CD14-positive monocyte (primary cell): ENCODE results near the gene HOXA5. TPM values are rescaled to one million over a fixed set of nuclear protein-coding genes. Genes with fewer than 3 reads are reported as not detected.

Source experiments
- DNase-seq, 3 donors: peaks; one replicate each; pipeline ENCODE4 v3.0.0-alpha.2; 2011 to 2022
- H2AFZ ChIP-seq: 2 replicates; pipeline ENCODE4 v1.6.0; 2012; ENCODE audit warnings: mild to moderate bottlenecking, low read depth, low read length, inconsistent platforms; ENCODE audit not compliant: insufficient read depth, poor library complexity, severe bottlenecking
- H3K27ac ChIP-seq, 2 donors: 1 replicate in 1 of 2; 2 replicates in 1 of 2; pipeline ENCODE4 v1.5.1; 2012 to 2013; ENCODE audit warnings: low read length in 2 of 2, control low read depth in 1 of 2, inconsistent platforms in 1 of 2, low read depth in 1 of 2, mild to moderate bottlenecking in 1 of 2
- H3K27me3 ChIP-seq, 2 donors: one replicate each; pipeline versions ENCODE4 v1.6.0 to v1.6.1; 2011 to 2013; ENCODE audit warnings: low read length in 2 of 2; ENCODE audit not compliant: control insufficient read depth in 2 of 2, insufficient read depth in 2 of 2
- H3K36me3 ChIP-seq, 2 donors: replicated peaks in 1 of 2; 1 replicate in 1 of 2; 2 replicates in 1 of 2; pipeline versions ENCODE4 v1.5.1 to v1.6.1; 2012 to 2013; ENCODE audit warnings: low read length in 2 of 2, control low read depth in 1 of 2, inconsistent platforms in 1 of 2, mild to moderate bottlenecking in 1 of 2; ENCODE audit not compliant: insufficient read depth in 2 of 2, control insufficient read depth in 1 of 2
- H3K4me1 ChIP-seq, 2 donors: 1 replicate in 1 of 2; 2 replicates in 1 of 2; pipeline versions ENCODE4 v1.5.1 to v1.6.1; 2012 to 2013; ENCODE audit warnings: low read length in 2 of 2, control low read depth in 1 of 2, inconsistent platforms in 1 of 2, mild to moderate bottlenecking in 1 of 2, moderate library complexity in 1 of 2; ENCODE audit not compliant: insufficient read depth in 2 of 2, control insufficient read depth in 1 of 2
- H3K4me2 ChIP-seq: replicated peaks from 2 replicates; pipeline ENCODE3; 2012; ENCODE audit warnings: low read length, moderate library complexity, mild to moderate bottlenecking; ENCODE audit not compliant: poor library complexity, severe bottlenecking; ENCODE audit errors: extremely low read depth
- H3K4me3 ChIP-seq, 3 experiments: fragments of 200-600 bp in 1 of 3; sonication (generic) in 1 of 3; replicated peaks in 1 of 3; 1 replicate in 2 of 3; 2 replicates in 1 of 3; pipeline ENCODE4 v1.5.1; 2011 to 2013; ENCODE audit warnings: low read length in 3 of 3, mild to moderate bottlenecking in 3 of 3, control low read depth in 2 of 3, low read depth in 2 of 3, inconsistent platforms in 1 of 3, moderate library complexity in 1 of 3
- H3K79me2 ChIP-seq: 2 replicates; pipeline ENCODE4 v1.6.0; 2012; ENCODE audit warnings: mild to moderate bottlenecking, control low read depth, inconsistent platforms, low read length, moderate library complexity; ENCODE audit not compliant: insufficient read depth
- H3K9ac ChIP-seq: 2 replicates; pipeline ENCODE4 v1.6.0; 2017; ENCODE audit warnings: low read length, mild to moderate bottlenecking; ENCODE audit not compliant: insufficient read depth, poor library complexity, severe bottlenecking
- H3K9me3 ChIP-seq, 2 donors: replicated peaks in 1 of 2; 1 replicate in 1 of 2; 2 replicates in 1 of 2; pipeline versions ENCODE4 v1.5.1 to v1.6.1; 2012 to 2013; ENCODE audit warnings: low read length in 2 of 2, control low read depth in 1 of 2; ENCODE audit not compliant: control insufficient read depth in 1 of 2, insufficient read depth in 1 of 2
- H4K20me1 ChIP-seq: 2 replicates; pipeline ENCODE4 v1.6.0; 2012; ENCODE audit warnings: mild to moderate bottlenecking, low read length, control low read depth, moderate library complexity; ENCODE audit not compliant: insufficient read depth
- H3K27ac Mint-ChIP-seq, 7 donors: one replicate each; pipeline ENCODE4 v1.8.0; 2020; ENCODE audit warnings: mild to moderate bottlenecking in 7 of 7, mixed read lengths in 7 of 7, moderate library complexity in 6 of 7, inconsistent platforms in 2 of 7
- H3K27me3 Mint-ChIP-seq, 3 donors: one replicate each; pipeline ENCODE4 v1.8.0; 2021 to 2022; ENCODE audit warnings: low read depth in 3 of 3, mild to moderate bottlenecking in 3 of 3, mixed read lengths in 3 of 3, moderate library complexity in 3 of 3, inconsistent platforms in 1 of 3
- H3K36me3 Mint-ChIP-seq, 2 donors: one replicate each; pipeline ENCODE4 v1.8.0; 2020; ENCODE audit warnings: mixed read lengths in 2 of 2, inconsistent platforms in 1 of 2, mild to moderate bottlenecking in 1 of 2
- H3K4me1 Mint-ChIP-seq: one replicate; pipeline ENCODE4 v1.8.0; 2020; ENCODE audit warnings: mild to moderate bottlenecking, mixed read lengths
- H3K4me3 Mint-ChIP-seq, 2 donors: one replicate each; pipeline ENCODE4 v1.8.0; 2020; ENCODE audit warnings: mild to moderate bottlenecking in 2 of 2, mixed read lengths in 2 of 2, moderate library complexity in 1 of 2
- H3K9me3 Mint-ChIP-seq, 7 donors: one replicate each; pipeline ENCODE4 v1.8.0; 2020 to 2022; ENCODE audit warnings: mixed read lengths in 7 of 7, mild to moderate bottlenecking in 6 of 7, moderate library complexity in 6 of 7, inconsistent platforms in 2 of 7
- WGBS: methylation state at CpG from one replicate; pipeline ENCODE4 v1.1.5; 2013; ENCODE audit warnings: missing lambda C conversion rate; ENCODE audit not compliant: insufficient coverage; 5-methylcytosine and 5-hydroxymethylcytosine counted together
- intact Hi-C, 2 donors: fragments of 100-400 bp; cut with micrococcal nuclease; formaldehyde crosslinking; loops; one replicate each; pipeline versions ENCODE4 v1.15.0 to v1.15.1; 2023
- polyA plus RNA-seq, 3 donors: library from polyadenylated mRNA; depleted of rRNA in 1 of 3; unstranded in 2 of 3; stranded (reverse) in 1 of 3; fragments of 300-500 nt in 2 of 3; fragments of >200 nt in 1 of 3; fragmentation: Illumina TruSeq in 2 of 3; gene quantifications; 1 replicate in 2 of 3; 2 replicates in 1 of 3; pipeline ENCODE4 v1.2.3, GENCODE V29; 2012 to 2021
- TF ChIP-seq, protein P1 (sequence below): fragments of 200-600 bp; IDR thresholded peaks from one replicate; pipeline ENCODE4 v1.8.0; 2022; ENCODE audit warnings: antibody characterized with exemption, mild to moderate bottlenecking

The HOXA5 gene
- polyA plus RNA-seq, 3 donors: 0.85 to 3.0 (median 1.8) TPM

DNA sequence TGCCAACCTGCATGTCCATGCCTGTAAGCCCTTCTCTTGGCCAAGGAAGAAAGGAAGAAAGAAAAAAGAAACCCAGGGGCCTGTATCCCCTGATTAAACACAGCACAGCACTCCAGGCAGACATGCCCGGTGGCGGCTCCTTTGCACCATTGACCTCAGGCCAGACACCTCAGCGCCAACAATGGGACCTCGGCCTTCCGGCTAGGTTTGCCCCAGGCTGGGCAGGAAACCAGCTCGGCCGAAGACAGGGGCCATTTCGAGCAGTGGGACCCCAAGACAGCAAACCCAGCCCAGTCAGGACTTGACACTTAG, 27.8 kb upstream of the HOXA5 start:
- Histone ChIP-seq H3K4me3 (no peak overlapping the region), H3K27ac (no peak overlapping the region), H3K4me2 (peak overlapping the region; percentile 92), H3K27me3 (peaks cover 76 to 98% of the 10 kb centered on the region in 2 donors), H3K4me1 (peaks cover 54 to 75% of the 10 kb centered on the region in 2 donors), H3K79me2 (no peaks in the 10 kb centered on the region), H4K20me1 (peaks cover 9% of the 10 kb centered on the region), H3K36me3 (no peaks in the 10 kb centered on the region), H3K9ac (no peak overlapping the region), H2AFZ (no peak overlapping the region), H3K9me3 (peaks cover 21 to 43% of the 10 kb centered on the region in 2 donors)
- no peak overlapping the region for H3K27ac Mint-ChIP-seq
- H3K9me3 Mint-ChIP-seq: peaks cover 5 to 55% (median 35%) of the 10 kb centered on the region in 7 donors
- peak overlapping the region in 1 of 2 donors; percentile 89 for H3K4me3 Mint-ChIP-seq
- peaks cover 90 to 98% (median 92%) of the 10 kb centered on the region in 3 donors for H3K27me3 Mint-ChIP-seq
- intact Hi-C loops: loop anchor here in 1 of 2 donors (5.0 kb wide), 1 partner anchor 1309 kb away; no protein-coding TSS in a partner anchor
- 12% methylated on average over 8 of the region's 8 CpGs for WGBS
- peaks cover 55% of the 10 kb centered on the region for H3K4me1 Mint-ChIP-seq
- H3K36me3 Mint-ChIP-seq: peaks cover 25 to 34% of the 10 kb centered on the region in 2 donors
- TF ChIP-seq, protein P1, sequence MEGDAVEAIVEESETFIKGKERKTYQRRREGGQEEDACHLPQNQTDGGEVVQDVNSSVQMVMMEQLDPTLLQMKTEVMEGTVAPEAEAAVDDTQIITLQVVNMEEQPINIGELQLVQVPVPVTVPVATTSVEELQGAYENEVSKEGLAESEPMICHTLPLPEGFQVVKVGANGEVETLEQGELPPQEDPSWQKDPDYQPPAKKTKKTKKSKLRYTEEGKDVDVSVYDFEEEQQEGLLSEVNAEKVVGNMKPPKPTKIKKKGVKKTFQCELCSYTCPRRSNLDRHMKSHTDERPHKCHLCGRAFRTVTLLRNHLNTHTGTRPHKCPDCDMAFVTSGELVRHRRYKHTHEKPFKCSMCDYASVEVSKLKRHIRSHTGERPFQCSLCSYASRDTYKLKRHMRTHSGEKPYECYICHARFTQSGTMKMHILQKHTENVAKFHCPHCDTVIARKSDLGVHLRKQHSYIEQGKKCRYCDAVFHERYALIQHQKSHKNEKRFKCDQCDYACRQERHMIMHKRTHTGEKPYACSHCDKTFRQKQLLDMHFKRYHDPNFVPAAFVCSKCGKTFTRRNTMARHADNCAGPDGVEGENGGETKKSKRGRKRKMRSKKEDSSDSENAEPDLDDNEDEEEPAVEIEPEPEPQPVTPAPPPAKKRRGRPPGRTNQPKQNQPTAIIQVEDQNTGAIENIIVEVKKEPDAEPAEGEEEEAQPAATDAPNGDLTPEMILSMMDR: no peak
- DNase-seq: no peak

DNA sequence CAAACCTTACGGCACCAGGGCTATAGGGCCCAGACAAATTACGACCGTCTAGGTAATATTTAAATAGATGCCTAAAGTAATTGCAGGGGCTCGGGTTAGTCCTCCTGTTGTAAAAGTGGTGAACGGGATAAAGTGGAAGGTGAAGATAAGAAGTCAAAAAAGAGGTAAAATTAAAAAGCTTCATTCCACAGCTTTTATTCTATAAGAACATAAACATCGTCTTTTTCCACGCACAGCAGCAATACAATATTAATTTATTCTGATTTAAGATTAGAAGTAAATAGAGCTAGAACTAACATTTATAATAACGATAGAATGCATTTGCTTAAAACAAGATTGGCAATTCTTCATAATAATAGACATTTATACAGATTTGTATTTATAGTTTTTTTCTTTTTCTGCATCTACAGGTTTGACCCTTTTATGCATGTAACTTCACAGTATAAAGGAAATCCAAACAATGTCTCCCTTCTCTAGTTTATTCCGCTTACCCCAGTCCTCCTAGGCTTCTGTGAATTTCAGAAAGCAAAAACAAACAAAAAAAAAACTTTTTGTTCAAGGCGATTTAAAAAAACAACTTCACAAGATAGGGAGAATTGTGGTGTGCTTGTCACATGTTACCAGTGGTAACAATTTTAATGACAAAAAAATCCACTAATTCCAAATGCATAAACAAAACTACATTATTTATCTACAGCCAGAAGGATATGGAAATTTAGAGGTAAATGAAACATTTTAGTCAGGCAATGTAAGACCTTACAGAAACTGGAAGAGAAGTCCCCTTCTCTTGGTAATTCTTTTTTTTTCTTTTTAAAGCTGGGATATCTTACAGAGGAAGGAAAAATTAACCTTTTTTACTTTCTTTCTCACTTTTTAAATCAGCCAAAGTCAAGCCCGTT, 27.2 kb upstream of the HOXA5 start:
- H3K4me2 ChIP-seq: no peak overlapping the region
- WGBS: 0% methylated on average over 1 of the region's 11 CpGs
- no peaks in the 10 kb centered on the region for H3K36me3 ChIP-seq
- peaks cover 60 to 81% of the 10 kb centered on the region in 2 donors for H3K4me1 ChIP-seq
- Mint-ChIP-seq H3K9me3 (peaks cover 5 to 60% (median 38%) of the 10 kb centered on the region in 7 donors), H3K27ac (no peak overlapping the region), H3K4me1 (peaks cover 59% of the 10 kb centered on the region), H3K27me3 (peaks cover 90 to 98% (median 91%) of the 10 kb centered on the region in 3 donors), H3K36me3 (peaks cover 25 to 37% of the 10 kb centered on the region in 2 donors), H3K4me3 (peak overlapping the region in 1 of 2 donors; percentile 89)
- no peak for DNase-seq
- TF ChIP-seq, protein P1: no peak
- no peak overlapping the region for H3K9ac ChIP-seq
- H4K20me1 ChIP-seq: peaks cover 9% of the 10 kb centered on the region
- H3K27me3 ChIP-seq: peaks cover 82 to 98% of the 10 kb centered on the region in 2 donors
- no peak overlapping the region for H2AFZ ChIP-seq
- intact Hi-C loops: loop anchor here in 1 of 2 donors (5.0 kb wide), 1 partner anchor 1308 kb away; no protein-coding TSS in a partner anchor
- H3K4me3 ChIP-seq: no peak overlapping the region
- peaks cover 27 to 43% of the 10 kb centered on the region in 2 donors for H3K9me3 ChIP-seq
- no peaks in the 10 kb centered on the region for H3K79me2 ChIP-seq
- H3K27ac ChIP-seq: no peak overlapping the region
